HT-29 (cell line): ENCODE data around the gene TEX35. TPM values are rescaled to one million over a fixed set of nuclear protein-coding genes. Genes with fewer than 3 reads are reported as not detected.
A peak's percentile ranks its signal among the peaks of the same experiment; 100 is the strongest.

Source experiments
- DNase-seq: peaks from one replicate; pipeline ENCODE4 v3.0.0-alpha.2; 2015; ENCODE audit warnings: low spot score
- total RNA-seq: library from RNA; depleted of rRNA; stranded (reverse); fragments of >200 nt; shearing (Covaris generic); gene quantifications from 2 replicates; pipeline ENCODE4 v1.2.3, GENCODE V29; 2014; rRNA removed

Gene TEX35
- not detected in 2 replicates for total RNA-seq

DNA sequence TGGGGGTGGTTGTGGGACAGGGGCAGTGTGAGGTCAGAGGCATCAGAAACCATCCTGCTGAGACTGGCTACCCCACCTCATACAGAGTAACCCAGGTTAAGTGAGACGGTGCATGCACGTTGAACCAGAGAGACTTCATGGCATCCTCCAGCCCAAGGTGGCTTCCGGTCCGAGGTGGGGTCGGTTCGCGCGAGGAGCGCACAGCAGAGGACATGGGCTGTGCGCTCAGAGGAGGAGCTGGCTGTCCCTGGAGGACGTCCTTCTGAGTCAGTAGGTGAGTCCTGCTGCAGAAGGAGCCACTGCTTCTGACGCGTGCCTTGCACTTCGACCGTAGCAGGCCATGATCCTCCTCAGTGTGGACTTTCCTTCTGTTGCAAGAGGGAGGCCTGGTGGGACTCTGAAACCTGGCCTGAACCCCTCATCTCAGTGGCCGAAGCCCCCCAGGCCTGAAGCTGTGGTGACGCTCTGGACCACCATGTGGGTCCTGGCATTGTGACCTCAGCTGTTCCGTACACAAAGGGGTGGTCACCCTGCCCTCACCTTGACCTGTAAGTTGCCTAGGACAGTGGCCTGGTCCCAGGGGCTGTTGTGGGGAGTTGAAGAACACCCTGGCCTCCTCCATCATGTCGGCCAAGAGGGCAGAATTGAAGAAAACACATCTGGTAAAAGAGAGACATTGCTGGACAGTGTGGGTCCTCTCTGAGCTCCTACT lies at the start of gene TEX35:
TEX35 (plus strand) TSS at position 544 of the 712 bp plus-strand sequence; CDS start at position 624, 80 bp downstream.
- DNase-seq: no peak

DNA sequence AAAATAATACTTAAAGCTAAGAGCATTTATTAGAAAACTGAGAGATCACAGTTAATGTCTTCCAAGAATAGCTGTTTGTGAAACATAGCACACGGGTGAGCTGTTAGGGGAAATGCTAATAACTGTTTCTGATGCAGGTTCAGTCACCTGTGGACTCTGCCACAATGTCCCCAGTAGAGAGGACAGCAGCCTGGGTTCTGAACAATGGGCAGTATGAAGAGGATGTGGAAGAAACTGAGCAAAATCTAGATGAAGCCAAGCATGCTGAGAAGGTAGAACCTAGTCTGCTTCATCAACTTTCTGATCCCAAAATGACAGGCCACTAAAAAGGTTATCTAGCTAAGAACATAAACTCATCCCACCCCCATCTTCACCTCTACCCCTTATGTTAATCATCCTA lies 48.8 kb upstream of the TEX35 start:
- no peak for DNase-seq

DNA sequence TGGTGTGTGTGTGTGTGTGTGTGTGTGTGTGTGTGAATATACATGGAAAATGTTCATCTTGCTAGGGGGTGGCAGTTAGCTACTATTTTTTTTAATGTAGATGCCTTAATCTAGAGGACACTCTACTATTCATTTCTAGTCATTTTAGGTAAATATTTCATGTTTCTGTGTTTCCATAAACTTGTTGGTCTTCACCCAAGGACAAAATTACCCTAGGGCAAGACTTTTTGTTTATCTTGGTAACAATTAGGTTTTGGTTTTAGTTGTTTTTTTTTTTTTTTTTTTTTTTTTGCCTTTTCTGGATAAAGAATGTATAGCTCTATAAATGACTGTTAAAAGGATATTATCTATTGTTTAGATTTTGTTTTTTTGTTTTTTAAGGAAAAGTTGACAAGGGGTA lies 48.3 kb upstream of the TEX35 start:
- no peak for DNase-seq

DNA sequence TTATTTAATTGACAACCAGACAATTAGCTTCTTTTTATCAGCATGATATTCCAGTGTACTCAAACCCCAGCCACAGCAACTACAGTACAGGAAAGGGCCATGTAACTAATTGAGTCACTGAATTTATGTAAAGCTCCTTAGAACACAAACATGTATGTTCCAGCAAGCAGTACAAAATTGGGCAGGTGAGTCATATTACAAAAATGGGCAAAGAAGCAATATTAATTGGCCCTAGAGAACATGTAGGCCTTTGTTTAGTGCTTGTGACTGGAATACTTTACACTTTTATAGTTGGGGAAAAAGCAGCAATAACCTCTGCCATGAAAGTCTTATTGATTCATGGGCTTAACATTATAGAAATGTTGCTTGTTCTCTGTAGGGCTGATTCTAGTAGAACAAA lies 47.9 kb upstream of the TEX35 start:
- no peak for DNase-seq

DNA sequence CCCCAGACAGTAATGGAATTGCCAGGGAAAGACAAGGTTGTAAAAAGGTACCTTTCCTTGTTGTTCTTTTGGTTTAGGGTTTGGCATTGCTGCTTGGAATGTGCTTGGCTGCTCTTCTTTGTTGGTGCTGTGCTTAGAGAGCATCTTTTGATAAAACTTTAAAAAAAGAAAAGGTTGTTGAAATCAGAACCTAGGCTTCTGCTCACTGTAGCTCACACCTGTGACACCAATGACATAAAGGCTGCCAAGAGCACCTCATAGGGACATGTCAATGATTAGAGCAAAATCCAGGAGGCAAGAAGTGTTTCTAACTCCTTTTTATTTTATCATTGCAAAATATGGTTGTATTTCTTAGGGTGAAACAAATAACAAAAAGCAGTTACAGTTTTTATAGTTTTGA lies 45.1 kb upstream of the TEX35 start:
- no peak for DNase-seq

DNA sequence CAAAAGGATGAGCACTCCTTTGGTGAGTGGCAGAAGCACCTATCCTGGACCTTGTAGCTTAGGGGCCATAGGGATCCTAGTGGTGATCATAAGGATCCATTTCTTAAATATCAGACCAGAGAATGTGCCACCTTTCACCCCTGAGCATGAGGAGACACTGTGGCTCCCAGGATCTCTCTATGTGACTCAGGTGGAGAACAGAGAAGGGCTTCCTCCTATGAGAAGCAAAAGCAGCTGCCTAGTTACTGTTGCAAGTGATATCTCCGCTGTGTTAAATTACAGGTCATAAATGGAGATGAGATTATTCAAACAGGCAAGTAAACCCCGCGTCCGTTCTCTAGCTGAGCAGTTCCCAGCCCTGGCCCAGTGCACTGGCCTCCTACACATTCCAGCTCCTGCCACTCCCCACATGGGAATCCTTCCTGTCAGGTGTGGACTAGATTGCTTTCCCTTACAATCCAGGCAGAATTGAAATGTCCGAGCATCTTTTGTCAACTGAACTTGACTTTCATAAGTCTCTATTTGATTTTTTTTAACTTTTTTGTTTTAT lies 42.4 kb upstream of the TEX35 start:
- peak; percentile 9 for DNase-seq

DNA sequence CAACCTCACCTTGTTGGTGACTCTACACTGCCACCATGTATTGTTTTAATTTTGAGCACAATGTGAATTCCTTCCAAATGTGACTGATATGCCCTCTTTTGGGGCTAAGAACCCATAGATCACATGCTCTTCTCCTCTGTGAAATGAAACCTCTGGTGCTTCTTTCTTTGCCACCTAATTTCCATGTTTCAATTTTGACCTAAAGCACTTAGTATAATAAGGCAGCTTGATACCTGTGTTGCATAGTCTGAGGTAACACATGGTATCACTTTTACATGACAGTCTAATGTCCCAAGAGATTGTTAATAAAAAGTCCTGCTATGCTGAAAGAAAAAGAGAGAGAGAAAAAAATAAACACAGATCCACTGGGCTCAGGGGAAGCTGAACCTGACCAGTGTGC lies 40.4 kb upstream of the TEX35 start:
- DNase-seq: no peak

DNA sequence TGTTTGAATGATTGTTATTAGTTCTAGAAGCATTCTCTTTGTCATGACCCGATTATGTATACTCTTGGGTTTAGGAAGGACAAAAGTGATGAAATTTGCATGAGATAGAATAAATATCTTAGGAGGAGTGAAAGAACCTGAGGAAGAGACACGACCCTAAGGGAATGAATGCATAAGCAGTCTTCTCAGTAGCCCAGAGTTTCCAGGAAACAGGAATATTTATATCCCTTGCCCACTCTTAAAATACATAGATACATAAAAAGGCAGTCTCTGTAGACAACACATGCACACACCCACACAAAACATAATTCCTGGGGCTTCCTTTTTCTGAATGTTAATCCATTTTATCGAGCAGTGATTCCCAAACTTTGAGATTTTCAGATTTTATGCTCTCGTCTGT lies 35.5 kb upstream of the TEX35 start:
- no peak for DNase-seq

DNA sequence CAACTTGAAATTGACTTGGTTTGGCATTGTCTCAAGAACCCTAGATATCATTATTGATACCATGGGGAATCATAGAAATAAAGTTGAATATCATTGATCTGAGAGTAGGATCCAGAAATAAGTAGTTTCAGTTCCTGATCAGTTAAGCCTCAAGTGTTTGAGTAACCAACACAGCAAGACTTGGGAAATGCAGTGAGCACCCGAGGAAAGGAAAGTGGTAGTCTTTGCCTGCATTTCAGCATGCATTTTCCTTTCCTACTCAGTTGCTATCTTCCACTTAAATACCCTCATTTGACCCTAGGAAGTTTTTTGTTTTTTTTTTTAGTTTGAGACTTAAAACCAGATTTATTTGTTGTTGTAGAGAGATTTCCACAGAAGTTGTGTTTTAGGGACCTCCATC lies 35.1 kb upstream of the TEX35 start:
- DNase-seq: no peak

DNA sequence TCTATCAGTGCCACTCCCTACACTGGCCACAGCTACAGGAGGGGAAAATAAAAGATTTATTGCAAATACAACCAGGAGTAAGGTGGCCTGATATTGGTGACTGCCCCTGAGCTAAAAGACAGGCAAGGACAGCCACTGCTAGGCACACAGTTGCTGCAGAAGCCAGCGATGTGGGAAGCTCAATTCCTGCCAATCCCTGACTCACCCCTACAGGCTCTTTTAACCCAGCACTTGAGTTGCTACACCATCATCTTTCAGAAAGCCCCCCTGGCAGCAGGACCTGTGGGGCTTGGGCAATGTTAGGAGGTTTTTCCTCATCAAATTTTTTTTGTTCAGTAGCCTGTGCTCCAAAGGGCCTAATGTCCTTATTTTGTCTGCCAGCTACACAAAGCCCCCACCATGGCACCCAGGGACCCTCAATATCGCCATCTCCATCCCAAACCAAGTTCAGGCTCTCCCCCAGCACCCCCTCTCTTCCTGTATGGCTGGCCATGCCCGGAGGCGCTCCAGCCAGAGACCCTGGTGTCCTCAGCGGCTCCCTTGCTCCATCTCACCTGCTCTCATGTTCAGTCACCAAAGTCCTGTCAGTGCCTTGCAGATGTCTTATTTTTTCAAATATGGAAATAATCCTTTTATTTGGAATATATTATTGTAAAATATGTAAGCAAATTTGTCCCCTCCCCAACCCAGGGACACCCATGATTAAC lies 29.5 kb upstream of the TEX35 start:
- DNase-seq: no peak

DNA sequence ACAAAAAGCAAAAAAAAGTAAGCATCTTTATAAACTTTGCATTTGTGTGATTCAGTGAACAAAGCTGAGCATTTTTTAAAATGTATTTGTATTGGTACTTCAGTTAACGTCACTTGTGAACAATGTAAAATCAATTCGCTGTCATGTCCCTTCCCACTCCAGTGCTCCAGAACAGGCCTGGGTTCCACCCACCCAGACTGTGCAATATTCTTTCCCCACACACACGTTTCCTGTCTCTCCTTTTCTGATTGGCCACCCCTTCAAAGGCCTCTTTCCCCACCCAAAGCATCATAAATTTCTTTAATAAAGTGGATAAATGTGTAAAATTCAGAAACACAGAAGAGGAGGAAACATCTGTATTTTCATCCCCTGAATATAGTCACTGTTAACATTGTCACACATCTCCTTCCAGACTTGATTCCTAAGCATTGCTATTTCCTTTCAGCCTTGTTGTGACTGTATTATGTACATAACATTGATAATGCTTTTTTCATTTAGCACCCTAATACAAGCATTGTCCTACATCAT lies 28.1 kb upstream of the TEX35 start:
- DNase-seq: no peak

DNA sequence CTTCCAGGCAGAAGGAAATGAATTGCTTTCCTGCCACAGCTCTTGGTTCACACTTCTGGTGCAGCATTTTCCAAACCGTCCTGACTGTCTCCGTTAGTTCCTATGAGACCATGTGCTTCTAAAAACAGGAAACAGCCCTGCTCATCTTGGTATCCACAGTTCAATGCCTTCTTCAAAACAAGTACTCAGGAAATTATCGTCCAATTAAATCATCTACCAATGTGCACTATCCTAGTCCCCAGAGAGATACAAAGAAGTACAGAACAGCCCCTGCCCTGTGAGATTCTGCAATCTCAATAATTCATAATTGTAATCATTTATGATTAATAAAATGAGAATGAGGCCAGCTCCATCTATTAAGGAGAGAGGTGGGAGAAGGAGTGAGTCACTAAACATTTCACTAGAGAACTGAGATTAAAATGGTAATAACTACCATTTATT lies 27.3 kb upstream of the TEX35 start:
- no peak for DNase-seq

DNA sequence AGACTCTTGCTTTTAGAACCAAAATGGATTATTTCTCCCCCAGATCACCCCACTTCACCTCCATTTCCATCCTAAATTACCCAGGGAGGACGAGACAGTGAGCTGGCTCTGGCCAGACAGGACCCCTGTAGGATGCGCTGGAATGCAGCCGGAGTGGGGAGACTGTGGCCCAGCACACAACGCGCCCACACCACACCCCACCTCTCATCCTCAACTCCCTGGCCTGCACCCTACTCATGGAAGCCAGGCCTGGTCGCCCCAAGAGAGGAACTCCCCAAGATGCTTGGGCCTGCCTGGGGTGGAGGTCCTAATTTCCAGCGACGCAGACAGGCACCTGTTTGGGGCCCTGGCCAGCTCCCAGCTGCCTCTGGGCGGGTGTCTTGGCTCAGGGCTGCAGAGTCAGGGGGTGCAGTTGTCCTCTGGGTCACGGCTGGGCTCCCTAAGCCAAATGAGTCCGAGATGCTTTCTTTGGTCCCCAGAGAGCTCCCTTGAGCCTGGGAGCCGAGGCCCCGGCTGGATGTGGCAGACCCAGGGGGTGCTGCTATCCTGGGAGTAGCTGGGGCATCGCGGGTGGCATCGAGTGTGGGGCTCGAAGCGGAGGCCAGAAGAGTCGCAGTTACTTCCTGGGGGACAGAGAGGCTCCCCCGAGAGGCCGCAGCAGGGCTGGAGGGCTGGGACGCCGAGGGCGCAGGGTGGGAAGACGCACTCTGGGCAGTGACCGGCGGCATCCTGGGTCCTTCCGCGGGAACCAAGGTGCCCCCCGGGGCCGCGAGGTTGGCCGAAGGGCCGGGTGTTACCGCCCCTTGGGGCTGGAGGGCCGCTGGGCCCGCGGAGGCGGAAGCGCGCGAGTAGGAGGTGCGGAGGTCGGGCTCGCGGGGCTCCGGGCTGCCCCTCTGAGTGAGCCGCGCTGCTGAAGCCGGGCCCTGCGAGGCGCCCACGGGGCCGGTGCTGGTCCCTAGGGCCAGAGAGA lies 26.5 kb upstream of the TEX35 start:
- DNase-seq: no peak

DNA sequence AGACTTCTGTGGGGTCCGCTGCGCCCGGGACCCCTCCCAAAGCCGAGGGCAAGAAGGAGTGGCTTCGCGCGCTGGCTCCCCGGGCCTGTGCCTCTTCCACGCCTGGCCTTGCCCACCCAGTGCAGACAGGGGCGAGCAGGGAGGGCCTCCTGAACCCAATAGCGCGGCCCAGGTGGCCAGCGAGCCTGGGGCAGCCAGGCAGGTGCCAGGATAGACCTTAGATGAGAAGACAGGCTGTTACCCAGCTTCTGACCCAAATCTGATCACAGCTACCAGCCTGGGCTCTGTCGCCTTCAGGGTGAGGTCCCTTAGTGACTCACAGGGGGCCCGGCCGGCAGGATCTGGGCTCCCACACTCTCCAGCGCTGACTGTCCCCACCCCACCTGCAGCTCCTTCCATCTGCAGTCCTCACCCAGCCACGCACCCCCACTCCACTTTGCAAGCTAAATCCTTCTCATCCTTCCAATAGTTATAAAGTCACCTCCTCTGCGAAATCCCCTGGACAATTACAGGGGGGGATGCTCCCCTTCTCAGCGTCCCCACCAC lies 25.8 kb upstream of the TEX35 start:
- no peak for DNase-seq

DNA sequence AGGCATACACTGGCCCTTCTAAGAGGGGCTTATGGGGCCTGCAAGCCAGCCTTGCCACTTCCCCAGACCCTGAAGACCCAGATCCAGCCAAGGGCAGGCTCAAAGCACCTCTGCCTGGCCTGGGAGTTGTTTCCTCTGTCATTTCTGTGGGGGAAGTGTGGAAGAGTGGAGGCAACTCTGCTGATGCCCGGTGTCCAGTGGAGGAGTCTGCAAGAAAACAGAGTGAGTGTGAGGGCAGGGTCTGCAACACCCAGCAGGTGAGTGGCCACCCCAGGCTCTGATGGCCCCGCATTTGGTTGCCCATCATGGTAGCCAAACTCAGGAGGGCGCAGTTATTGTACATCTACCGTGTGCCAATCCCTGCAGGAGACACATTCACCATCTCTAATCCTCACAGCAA lies 24.5 kb upstream of the TEX35 start:
- DNase-seq: no peak

DNA sequence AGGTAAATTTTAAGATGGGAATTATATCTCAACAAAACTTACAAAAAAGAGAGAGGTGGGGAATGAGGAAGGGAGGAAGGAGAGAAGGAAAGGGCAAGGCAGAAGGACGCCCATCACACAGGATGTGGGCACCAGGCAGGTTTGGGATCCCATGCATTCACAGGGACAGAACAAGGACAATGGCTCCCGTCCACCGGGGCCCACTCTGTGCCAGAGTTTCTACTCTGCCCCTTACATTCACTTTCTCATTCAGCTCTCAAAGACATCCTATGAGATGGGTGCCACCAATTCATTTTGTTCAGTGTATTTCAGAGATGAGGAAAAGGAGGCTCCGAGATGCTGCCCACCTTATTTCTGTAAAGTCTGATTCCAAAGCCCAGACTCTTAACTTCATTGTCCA lies 23.5 kb upstream of the TEX35 start:
- no peak for DNase-seq

DNA sequence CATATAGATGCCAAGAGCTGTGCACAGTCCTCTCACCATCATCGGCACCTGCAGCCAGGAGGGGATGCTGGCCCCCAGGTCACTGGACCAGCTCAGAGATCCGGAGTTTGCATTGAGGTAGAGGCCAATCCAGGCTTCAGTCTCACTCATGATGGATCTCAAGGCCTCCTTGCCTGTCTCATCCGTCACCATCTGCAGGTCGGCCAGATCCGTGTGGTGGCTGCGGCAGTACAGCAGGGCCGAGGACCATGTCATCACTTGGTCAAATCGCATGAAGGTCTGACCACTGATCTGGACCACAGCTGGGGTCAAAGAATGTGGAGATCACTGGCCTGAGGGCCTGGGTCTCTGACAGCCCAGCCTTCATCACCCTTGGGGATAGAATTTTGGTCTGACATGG lies 22.8 kb upstream of the TEX35 start:
- DNase-seq: no peak

DNA sequence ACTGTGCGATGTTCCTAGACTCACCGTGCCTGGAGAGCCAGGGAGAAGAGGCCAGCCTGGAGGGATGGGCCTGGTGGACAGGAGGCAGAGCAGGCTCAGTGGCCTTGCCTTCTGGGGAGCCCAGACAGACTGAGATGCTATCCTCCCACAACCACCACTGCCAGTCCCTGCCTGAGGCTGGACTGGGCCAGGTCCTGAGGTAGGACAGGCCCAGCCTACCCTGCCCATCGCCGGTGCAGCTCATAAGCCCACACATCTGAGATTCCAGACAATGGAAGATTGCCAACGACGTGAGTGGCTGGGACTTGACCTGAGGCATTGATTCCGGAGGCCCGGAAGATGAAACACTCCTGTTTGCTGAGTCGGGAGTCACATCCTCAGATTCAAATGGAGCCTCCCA lies 21.9 kb upstream of the TEX35 start:
- DNase-seq: no peak

DNA sequence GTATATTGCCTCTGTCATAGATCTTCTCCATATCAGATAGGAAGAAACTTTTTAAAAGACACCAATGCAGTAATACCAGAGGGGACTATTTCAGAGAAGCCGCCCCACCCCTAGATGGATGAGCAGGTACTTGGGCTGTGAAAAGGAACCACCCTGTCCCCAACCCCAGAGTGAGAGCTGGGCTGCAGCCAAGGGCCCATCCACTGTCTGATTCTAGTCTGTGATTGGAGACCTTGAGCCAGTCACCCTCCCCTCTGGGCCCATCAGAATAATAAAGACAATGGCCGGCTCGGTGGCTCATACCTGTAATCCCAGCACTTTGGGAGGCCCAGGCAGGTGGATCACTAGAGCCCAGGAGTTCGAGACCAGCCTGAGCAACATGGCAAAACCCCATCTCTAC lies 21.2 kb upstream of the TEX35 start:
- DNase-seq: no peak

DNA sequence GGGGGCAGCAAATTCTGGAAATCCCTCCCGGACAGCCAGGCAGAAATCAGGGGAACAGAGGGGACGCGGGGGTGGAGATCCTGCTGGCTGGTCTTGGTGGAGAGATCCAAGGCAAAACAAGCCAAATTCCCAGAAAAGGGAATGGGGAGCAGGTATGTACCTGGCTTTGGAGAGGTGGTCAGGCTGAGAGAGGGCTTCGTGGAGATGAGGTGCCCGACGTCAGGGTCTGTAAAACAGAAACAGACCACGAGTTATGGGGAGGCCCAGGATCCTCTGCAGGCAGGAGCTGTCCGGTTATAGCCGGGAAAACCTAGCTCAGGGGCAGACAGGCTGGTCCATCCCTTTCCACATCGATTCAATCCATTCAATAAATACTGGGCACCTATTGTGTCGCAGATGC lies 20.6 kb upstream of the TEX35 start:
- DNase-seq: no peak

DNA sequence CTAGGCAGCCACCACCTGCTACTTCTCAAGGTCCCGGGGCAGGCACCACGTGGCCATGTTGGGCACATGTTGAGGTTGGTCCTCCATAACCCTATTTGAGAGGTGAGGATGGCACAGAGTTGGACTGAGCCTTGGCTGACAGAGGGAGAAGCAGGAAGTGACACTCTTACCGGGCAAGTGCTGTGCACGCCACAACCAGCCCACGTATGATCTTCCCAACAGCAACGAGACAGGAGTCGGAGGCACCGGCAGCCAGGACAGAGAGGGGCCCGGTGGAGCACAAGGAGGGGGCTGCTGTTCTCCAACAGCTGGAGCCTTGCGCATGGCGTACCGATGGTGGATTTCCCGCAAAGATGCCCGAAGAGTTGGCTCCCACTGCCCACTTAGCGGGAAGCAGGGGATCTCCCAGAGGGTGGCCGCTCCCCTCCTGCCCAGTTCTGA lies 19.6 kb upstream of the TEX35 start:
- DNase-seq: no peak
